ENCODE measurements around the gene KCNQ5.

KCNQ5 gene

DNA sequence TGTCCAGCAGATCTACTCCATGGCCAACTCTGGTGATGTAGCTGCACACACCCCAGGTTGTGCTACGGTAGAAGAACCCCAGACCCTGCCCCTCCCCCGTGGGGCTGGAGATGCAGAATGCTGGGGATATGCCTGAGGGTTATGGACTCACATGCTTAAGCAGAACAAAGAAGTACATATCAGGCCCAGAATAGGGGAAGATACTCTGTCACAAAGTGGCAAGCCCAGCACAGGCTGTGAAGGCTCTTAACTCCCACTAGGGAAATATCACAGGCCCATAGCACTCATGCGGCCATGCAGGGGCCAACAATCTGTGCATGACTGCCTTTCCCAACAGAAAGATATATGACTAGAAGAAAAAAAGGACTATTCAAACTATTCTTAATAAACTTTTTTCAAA lies 234.9 kb downstream of the KCNQ5 start:
- no peak overlapping the region for H3K9ac ChIP-seq
- no peaks in the 10 kb centered on the region for H3K27me3 ChIP-seq (ENCODE audit: insufficient read depth, low read depth)
- no peak overlapping the region for H3K27ac ChIP-seq
- no peak overlapping the region for H2AFZ ChIP-seq (ENCODE audit: low read depth)
- H3K4me1 ChIP-seq (ENCODE audit: low read depth, poor library complexity, severe bottlenecking): no peaks in the 10 kb centered on the region
- H3K79me2 ChIP-seq (ENCODE audit: insufficient read depth, low read depth): no peaks in the 10 kb centered on the region
- no peaks in the 10 kb centered on the region for H4K20me1 ChIP-seq (ENCODE audit: insufficient read depth)
- no peaks in the 10 kb centered on the region for H3K36me3 ChIP-seq (ENCODE audit: insufficient read depth)
- H3K4me3 ChIP-seq (IDR thresholded peaks at IDR 0.05; ENCODE audit: insufficient read depth, low read depth, low read length): no peak overlapping the region
- no peak overlapping the region for H3K4me2 ChIP-seq
- TF ChIP-seq, protein P1, sequence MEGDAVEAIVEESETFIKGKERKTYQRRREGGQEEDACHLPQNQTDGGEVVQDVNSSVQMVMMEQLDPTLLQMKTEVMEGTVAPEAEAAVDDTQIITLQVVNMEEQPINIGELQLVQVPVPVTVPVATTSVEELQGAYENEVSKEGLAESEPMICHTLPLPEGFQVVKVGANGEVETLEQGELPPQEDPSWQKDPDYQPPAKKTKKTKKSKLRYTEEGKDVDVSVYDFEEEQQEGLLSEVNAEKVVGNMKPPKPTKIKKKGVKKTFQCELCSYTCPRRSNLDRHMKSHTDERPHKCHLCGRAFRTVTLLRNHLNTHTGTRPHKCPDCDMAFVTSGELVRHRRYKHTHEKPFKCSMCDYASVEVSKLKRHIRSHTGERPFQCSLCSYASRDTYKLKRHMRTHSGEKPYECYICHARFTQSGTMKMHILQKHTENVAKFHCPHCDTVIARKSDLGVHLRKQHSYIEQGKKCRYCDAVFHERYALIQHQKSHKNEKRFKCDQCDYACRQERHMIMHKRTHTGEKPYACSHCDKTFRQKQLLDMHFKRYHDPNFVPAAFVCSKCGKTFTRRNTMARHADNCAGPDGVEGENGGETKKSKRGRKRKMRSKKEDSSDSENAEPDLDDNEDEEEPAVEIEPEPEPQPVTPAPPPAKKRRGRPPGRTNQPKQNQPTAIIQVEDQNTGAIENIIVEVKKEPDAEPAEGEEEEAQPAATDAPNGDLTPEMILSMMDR (conservative IDR thresholded peaks at IDR 0.05; ENCODE audit: low read depth, low read length): no peak

DNA sequence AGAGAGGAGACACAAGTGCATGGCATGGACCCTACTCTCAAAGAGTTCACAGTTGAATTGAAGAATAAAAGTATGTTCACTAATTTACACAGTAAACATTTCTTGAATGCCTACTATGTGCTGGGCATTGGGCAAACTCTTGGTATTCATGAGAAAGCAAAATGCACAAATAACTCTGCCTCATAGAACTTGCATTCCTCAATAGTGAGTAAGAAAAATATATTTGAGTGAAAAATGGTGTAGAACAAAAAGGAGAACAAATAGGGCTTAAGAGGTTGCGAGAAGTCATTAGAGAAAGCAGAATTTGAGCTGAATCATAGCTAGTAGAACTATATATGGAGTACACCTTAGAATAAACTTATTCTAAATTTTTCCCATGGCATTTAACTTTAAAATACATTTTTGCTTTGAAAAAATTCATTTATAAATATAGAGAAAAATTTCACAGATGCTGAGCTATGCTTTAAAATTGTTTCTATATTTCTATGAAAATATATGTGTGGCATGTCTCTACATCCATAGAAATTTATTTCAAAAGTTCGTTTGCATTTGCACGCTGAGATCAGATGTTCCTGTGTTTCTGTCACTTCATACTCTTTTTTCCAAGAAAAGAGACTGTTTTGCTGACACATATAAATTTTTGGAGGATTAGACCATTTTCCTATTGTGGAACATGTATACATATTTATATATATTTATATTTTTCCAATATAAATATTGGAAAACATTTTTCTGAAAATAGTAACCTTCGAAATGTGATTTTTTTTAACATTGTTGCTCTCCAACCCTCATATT lies 236.1 kb downstream of the KCNQ5 start:
- Histone ChIP-seq H3K4me2 (no peak overlapping the region), H3K27ac (no peak overlapping the region), H3K4me3 (IDR thresholded peaks at IDR 0.05; ENCODE audit: insufficient read depth, low read depth, low read length) (no peak overlapping the region), H2AFZ (ENCODE audit: low read depth) (no peak overlapping the region), H3K27me3 (ENCODE audit: insufficient read depth, low read depth) (no peaks in the 10 kb centered on the region), H4K20me1 (ENCODE audit: insufficient read depth) (no peaks in the 10 kb centered on the region), H3K9ac (no peak overlapping the region), H3K36me3 (ENCODE audit: insufficient read depth) (no peaks in the 10 kb centered on the region), H3K79me2 (ENCODE audit: insufficient read depth, low read depth) (no peaks in the 10 kb centered on the region), H3K4me1 (ENCODE audit: low read depth, poor library complexity, severe bottlenecking) (no peaks in the 10 kb centered on the region)
- TF ChIP-seq, protein P1 (conservative IDR thresholded peaks at IDR 0.05; ENCODE audit: low read depth, low read length): no peak

DNA sequence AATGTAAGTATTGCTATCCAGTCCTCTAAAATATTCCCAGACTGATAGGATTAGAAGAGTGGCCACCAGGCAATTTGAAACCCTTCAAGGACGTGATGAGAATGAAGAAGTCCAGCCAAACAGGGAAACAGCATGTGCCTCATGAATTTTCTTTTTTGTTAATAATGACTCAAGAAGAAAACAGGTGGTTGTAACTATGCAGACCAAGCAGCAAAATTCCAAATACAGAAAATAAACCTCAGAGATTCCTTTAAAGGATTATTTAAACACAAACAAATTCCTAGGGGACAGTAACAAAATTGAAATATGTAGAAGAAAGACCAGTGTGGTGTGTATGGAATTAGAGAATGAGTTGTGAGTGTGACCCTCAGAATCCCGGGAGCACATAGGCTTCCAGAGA lies 239.2 kb downstream of the KCNQ5 start:
- TF ChIP-seq, protein P1 (conservative IDR thresholded peaks at IDR 0.05; ENCODE audit: low read depth, low read length): no peak
- no peaks in the 10 kb centered on the region for H3K27me3 ChIP-seq (ENCODE audit: insufficient read depth, low read depth)
- no peaks in the 10 kb centered on the region for H3K79me2 ChIP-seq (ENCODE audit: insufficient read depth, low read depth)
- H3K27ac ChIP-seq: no peak overlapping the region
- H3K4me1 ChIP-seq (ENCODE audit: low read depth, poor library complexity, severe bottlenecking): no peaks in the 10 kb centered on the region
- no peak overlapping the region for H2AFZ ChIP-seq (ENCODE audit: low read depth)
- no peaks in the 10 kb centered on the region for H4K20me1 ChIP-seq (ENCODE audit: insufficient read depth)
- no peaks in the 10 kb centered on the region for H3K36me3 ChIP-seq (ENCODE audit: insufficient read depth)
- H3K4me2 ChIP-seq: no peak overlapping the region
- no peak overlapping the region for H3K4me3 ChIP-seq (IDR thresholded peaks at IDR 0.05; ENCODE audit: insufficient read depth, low read depth, low read length)
- no peak overlapping the region for H3K9ac ChIP-seq

DNA sequence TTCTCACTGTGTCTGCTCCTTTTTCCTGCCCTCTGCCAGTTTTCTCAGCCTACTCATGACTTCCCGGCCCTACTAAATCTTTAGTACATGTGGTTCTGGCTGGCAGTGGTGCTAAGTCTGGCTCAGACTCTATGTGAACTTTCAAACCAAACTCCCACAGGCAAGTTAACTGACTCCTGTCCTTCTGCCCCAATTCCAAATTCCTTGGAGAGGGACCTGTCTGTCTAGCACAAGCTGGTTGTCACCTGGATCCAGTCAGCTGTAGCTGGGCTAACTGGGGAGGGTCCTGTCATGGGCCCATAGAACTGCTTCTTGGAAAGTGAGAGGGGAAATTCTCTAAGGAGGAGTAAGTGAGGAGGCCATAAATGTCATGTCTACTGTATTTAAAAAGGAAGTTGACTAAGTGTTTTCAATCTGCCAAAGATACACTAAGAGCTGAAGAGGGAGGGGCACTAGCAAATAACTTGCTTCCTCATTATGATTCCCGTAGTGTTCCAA lies 240.1 kb downstream of the KCNQ5 start:
- no peak overlapping the region for H2AFZ ChIP-seq (ENCODE audit: low read depth)
- TF ChIP-seq, protein P1 (conservative IDR thresholded peaks at IDR 0.05; ENCODE audit: low read depth, low read length): no peak
- H3K9ac ChIP-seq: no peak overlapping the region
- no peak overlapping the region for H3K4me3 ChIP-seq (IDR thresholded peaks at IDR 0.05; ENCODE audit: insufficient read depth, low read depth, low read length)
- H3K79me2 ChIP-seq (ENCODE audit: insufficient read depth, low read depth): no peaks in the 10 kb centered on the region
- no peak overlapping the region for H3K4me2 ChIP-seq
- no peaks in the 10 kb centered on the region for H3K36me3 ChIP-seq (ENCODE audit: insufficient read depth)
- no peaks in the 10 kb centered on the region for H3K4me1 ChIP-seq (ENCODE audit: low read depth, poor library complexity, severe bottlenecking)
- no peaks in the 10 kb centered on the region for H4K20me1 ChIP-seq (ENCODE audit: insufficient read depth)
- H3K27me3 ChIP-seq (ENCODE audit: insufficient read depth, low read depth): no peaks in the 10 kb centered on the region
- H3K27ac ChIP-seq: no peak overlapping the region
